Measurements from ENCODE around the gene FAM20C.
"Not testable (repeated sequence)": the region's sequence is repeated elsewhere in the genome, so short reads cannot be mapped to it uniquely, and the experiment has no call there.

Gene FAM20C

GRCh38 chr7:263483-264351, 71.3 kb downstream of the FAM20C start:
- peaks cover 3 to 13% of the 10 kb centered on the region in 2 experiments; a peak in 2 of 3 replicates for H3K36me3 ChIP-seq (ENCODE audit: control insufficient read depth in 2 of 2, insufficient read depth in 1 of 2, low read length in 2 of 2)
- H3K9me3 ChIP-seq (ENCODE audit: control insufficient read depth, insufficient read depth, low read depth, low read length); POLR2A ChIA-PET; H3K4me3 ChIP-seq (ENCODE audit: low read depth, low read length); H3K4me1 ChIP-seq (ENCODE audit: control insufficient read depth, insufficient read depth, low read length); H3K27ac ChIP-seq (ENCODE audit: extremely low read depth, low read depth, low read length): not testable (repeated sequence)
- peak; percentile 59; the same call in 1 of the 2 replicates for TF ChIP-seq ZNF121 (tag by site-specific recombination; IDR thresholded peaks at IDR 0.05)
- CTCF ChIA-PET, result interaction anchor here (0.5 to 2.0 kb wide), 6 partner anchors 11 to 575 kb away, joined by 3 to 12 read pairs (median 6); no protein-coding TSS in a partner anchor

- no peaks in the 10 kb centered on the region for H3K9me3 ChIP-seq (ENCODE audit: control insufficient read depth, insufficient read depth, low read depth, low read length)
- no peak overlapping the region for H3K27ac ChIP-seq (ENCODE audit: extremely low read depth, low read depth, low read length)
- ChIA-PET CTCF (interaction anchor here (0.5 to 2.0 kb wide), 6 partner anchors 10 to 574 kb away, joined by 3 to 12 read pairs (median 4); no protein-coding TSS in a partner anchor), POLR2A (no interaction called here)
- TF ChIP-seq BCL11B (tag by site-specific recombination; IDR thresholded peaks at IDR 0.05; ENCODE audit: low read depth) (no peak), ZFHX2 (tag by site-specific recombination; conservative IDR thresholded peaks at IDR 0.05) (no peak), KLF17 (tag by site-specific recombination; IDR thresholded peaks at IDR 0.05) (0 out of 2 replicates have a peak, but pooled peaks have one; percentile 29), ZNF48 (tag by site-specific recombination; IDR thresholded peaks at IDR 0.05) (no peak), ZNF658 (tag by site-specific recombination; IDR thresholded peaks at IDR 0.05) (no peak)
- H3K36me3 ChIP-seq (ENCODE audit: control insufficient read depth in 2 of 2, insufficient read depth in 1 of 2, low read length in 2 of 2), result peaks cover 0 to 8% of the 10 kb centered on the region in 2 experiments; a peak in 1 of 3 replicates
- no peaks in the 10 kb centered on the region for H3K4me1 ChIP-seq (ENCODE audit: control insufficient read depth, insufficient read depth, low read length)
- no peak overlapping the region for H3K4me3 ChIP-seq (ENCODE audit: low read depth, low read length)
Observed at GRCh38 chr7:264541-265191, 72.3 kb downstream of the FAM20C start.

GRCh38 chr7:265192-265997, 73.0 kb downstream of the FAM20C start:
- no peak overlapping the region for H3K4me3 ChIP-seq (ENCODE audit: low read depth, low read length)
- ChIA-PET CTCF (interaction anchor here (0.6 to 2.0 kb wide), 4 partner anchors 12 to 57 kb away, joined by 3 to 12 read pairs (median 4); no protein-coding TSS in a partner anchor), POLR2A (no interaction called here)
- H3K36me3 ChIP-seq (ENCODE audit: control insufficient read depth in 2 of 2, insufficient read depth in 1 of 2, low read length in 2 of 2), result peaks cover 0 to 2% of the 10 kb centered on the region in 2 experiments; a peak in 1 of 3 replicates
- no peaks in the 10 kb centered on the region for H3K9me3 ChIP-seq (ENCODE audit: control insufficient read depth, insufficient read depth, low read depth, low read length)
- TF ChIP-seq KLF1 (tag by site-specific recombination; IDR thresholded peaks at IDR 0.05) (peak; percentile 80), ZNF292 (tag by site-specific recombination; IDR thresholded peaks at IDR 0.05; ENCODE audit: borderline replicate concordance, low read depth) (no peak), EGR2 (tag by site-specific recombination; IDR thresholded peaks at IDR 0.05; ENCODE audit: low read depth) (peak; percentile 62), OSR2 (tag by site-specific recombination; IDR thresholded peaks at IDR 0.05) (no peak), ZFHX2 (tag by site-specific recombination; conservative IDR thresholded peaks at IDR 0.05) (peak; percentile 66)
- H3K27ac ChIP-seq (ENCODE audit: extremely low read depth, low read depth, low read length), result no peak overlapping the region
- H3K4me1 ChIP-seq (ENCODE audit: control insufficient read depth, insufficient read depth, low read length), result no peaks in the 10 kb centered on the region

- H3K9me3 ChIP-seq (ENCODE audit: control insufficient read depth, insufficient read depth, low read depth, low read length), result no peaks in the 10 kb centered on the region
- CTCF ChIA-PET, result interaction anchor here (1.0 kb wide), 1 partner anchor 14 kb away, joined by 3 read pairs; no protein-coding TSS in a partner anchor
- no peak for TF ChIP-seq ZNF830 (tag by site-specific recombination; IDR thresholded peaks at IDR 0.05; ENCODE audit: low read depth)
- TF ChIP-seq ZNF148 (tag by site-specific recombination; IDR thresholded peaks at IDR 0.05; ENCODE audit: borderline replicate concordance), result no peak
- TF ChIP-seq ZNF530 (tag by site-specific recombination; IDR thresholded peaks at IDR 0.05; ENCODE audit: low read depth), result no peak
- TF ChIP-seq HOXD13 (CRISPR knock-in tag; IDR thresholded peaks at IDR 0.05; ENCODE audit: borderline replicate concordance), result no peak
- no peak for TF ChIP-seq ZNF19 (tag by site-specific recombination; IDR thresholded peaks at IDR 0.05; ENCODE audit: low read depth)
- TF ChIP-seq SP2 (tag by site-specific recombination; IDR thresholded peaks at IDR 0.05), result no peak
- no peak for TF ChIP-seq ZNF266 (tag by site-specific recombination; IDR thresholded peaks at IDR 0.05; ENCODE audit: low read depth)
- no peak for TF ChIP-seq PRDM1 (tag by site-specific recombination; IDR thresholded peaks at IDR 0.05)
- no peak for TF ChIP-seq ZNF776 (tag by site-specific recombination; IDR thresholded peaks at IDR 0.05; ENCODE audit: borderline replicate concordance)
- TF ChIP-seq ZNF114 (tag by site-specific recombination; IDR thresholded peaks at IDR 0.05), result no peak
Observed at GRCh38 chr7:265998-266850, 73.9 kb downstream of the FAM20C start.

More at GRCh38 chr7:265998-266850, 73.9 kb downstream of the FAM20C start:
- POLR2A ChIA-PET, result no interaction called here
- Histone ChIP-seq H3K4me1 (ENCODE audit: control insufficient read depth, insufficient read depth, low read length) (no peaks in the 10 kb centered on the region), H3K36me3 (ENCODE audit: control insufficient read depth in 2 of 2, insufficient read depth in 1 of 2, low read length in 2 of 2) (no peaks in the 10 kb centered on the region), H3K4me3 (ENCODE audit: low read depth, low read length) (no peak overlapping the region), H3K27ac (ENCODE audit: extremely low read depth, low read depth, low read length) (no peak overlapping the region)
